ENCODE results near the gene CLIC4.

GRCh38 chr1:24751833-24752232 lies 6.6 kb downstream of the CLIC4 start:
- TF ChIP-seq CTCF (IDR thresholded peaks at IDR 0.05; ENCODE audit: low read depth, low read length): no peak
- TF ChIP-seq POLR2A (IDR thresholded peaks at IDR 0.05; ENCODE audit: extremely low read depth, insufficient read length): no peak
- TF ChIP-seq MAX (IDR thresholded peaks at IDR 0.05; ENCODE audit: low read depth, low read length): no peak

Measured in NB4 (cell line).